ENCODE data around the gene GDF2. TPM values are rescaled to one million over a fixed set of nuclear protein-coding genes. Genes with fewer than 3 reads are reported as not detected.

Gene GDF2
- total RNA-seq, 4 donors from 2014 or later = not detected

- TF ChIP-seq POLR2A (IDR thresholded peaks at IDR 0.05) = no peak
- TF ChIP-seq, protein P1, sequence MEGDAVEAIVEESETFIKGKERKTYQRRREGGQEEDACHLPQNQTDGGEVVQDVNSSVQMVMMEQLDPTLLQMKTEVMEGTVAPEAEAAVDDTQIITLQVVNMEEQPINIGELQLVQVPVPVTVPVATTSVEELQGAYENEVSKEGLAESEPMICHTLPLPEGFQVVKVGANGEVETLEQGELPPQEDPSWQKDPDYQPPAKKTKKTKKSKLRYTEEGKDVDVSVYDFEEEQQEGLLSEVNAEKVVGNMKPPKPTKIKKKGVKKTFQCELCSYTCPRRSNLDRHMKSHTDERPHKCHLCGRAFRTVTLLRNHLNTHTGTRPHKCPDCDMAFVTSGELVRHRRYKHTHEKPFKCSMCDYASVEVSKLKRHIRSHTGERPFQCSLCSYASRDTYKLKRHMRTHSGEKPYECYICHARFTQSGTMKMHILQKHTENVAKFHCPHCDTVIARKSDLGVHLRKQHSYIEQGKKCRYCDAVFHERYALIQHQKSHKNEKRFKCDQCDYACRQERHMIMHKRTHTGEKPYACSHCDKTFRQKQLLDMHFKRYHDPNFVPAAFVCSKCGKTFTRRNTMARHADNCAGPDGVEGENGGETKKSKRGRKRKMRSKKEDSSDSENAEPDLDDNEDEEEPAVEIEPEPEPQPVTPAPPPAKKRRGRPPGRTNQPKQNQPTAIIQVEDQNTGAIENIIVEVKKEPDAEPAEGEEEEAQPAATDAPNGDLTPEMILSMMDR (IDR thresholded peaks at IDR 0.05 in 4 of 5, conservative IDR thresholded peaks at IDR 0.05 in 1 of 5) = no peak
- no peak overlapping the region for H3K4me3 ChIP-seq
- no peaks in the 10 kb centered on the region for H3K27me3 ChIP-seq
- no peaks in the 10 kb centered on the region for H3K36me3 ChIP-seq
- DNase-seq (no peak), ATAC-seq (no peak)
- no peaks in the 10 kb centered on the region for H3K4me1 ChIP-seq
- intact Hi-C loops (cut with DNase I; ENCODE audit: low total_unique reads) = no loop called here
- in situ Hi-C loops (cut with MboI; ENCODE audit: low sequenced_read_pairs in 4 of 4) = no loop called here
- no peak overlapping the region for H3K27ac ChIP-seq
- H3K9me3 ChIP-seq = no peaks in the 10 kb centered on the region
Measured at GRCh38 chr10:47287365-47287802, 34.9 kb upstream of the GDF2 start.

GRCh38 chr10:47287805-47288204 lies 34.4 kb upstream of the GDF2 start:
- ATAC-seq = no peak
- Histone ChIP-seq H3K27me3 (no peaks in the 10 kb centered on the region), H3K27ac (no peak overlapping the region), H3K4me3 (no peak overlapping the region), H3K9me3 (no peaks in the 10 kb centered on the region), H3K36me3 (no peaks in the 10 kb centered on the region), H3K4me1 (no peaks in the 10 kb centered on the region)
- intact Hi-C loops (cut with DNase I; ENCODE audit: low total_unique reads) = no loop called here
- TF ChIP-seq, protein P1 (IDR thresholded peaks at IDR 0.05 in 4 of 5, conservative IDR thresholded peaks at IDR 0.05 in 1 of 5) = no peak
- no peak for TF ChIP-seq POLR2A (IDR thresholded peaks at IDR 0.05)
- no peak for DNase-seq
- in situ Hi-C loops (cut with MboI; ENCODE audit: low sequenced_read_pairs in 4 of 4) = no loop called here

DNA sequence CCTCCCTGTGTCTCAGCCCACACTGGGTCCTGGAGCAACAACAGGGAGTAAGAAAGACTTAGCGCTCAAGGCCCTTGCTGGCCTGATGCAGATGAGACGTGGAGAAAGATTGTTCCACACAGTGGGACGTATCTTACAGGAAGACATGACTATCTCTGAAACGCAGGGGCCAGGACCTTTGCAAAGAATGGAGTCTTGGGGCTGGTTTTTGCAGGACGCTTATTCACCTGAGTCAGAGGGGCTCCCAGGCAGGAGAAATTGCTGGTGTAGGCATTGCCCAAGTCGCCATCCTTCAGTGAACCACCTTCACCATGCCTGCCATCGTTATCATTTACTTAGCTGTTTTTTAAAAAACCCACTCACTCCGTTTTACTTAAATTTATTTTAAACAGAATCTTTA lies 34.0 kb upstream of the GDF2 start:
- intact Hi-C loops (cut with DNase I; ENCODE audit: low total_unique reads) = no loop called here
- in situ Hi-C loops (cut with MboI; ENCODE audit: low sequenced_read_pairs in 4 of 4) = no loop called here
- no peak for TF ChIP-seq POLR2A (IDR thresholded peaks at IDR 0.05)
- TF ChIP-seq, protein P1 (IDR thresholded peaks at IDR 0.05 in 4 of 5, conservative IDR thresholded peaks at IDR 0.05 in 1 of 5) = no peak
- Histone ChIP-seq H3K27ac (no peak overlapping the region), H3K4me1 (no peaks in the 10 kb centered on the region), H3K27me3 (no peaks in the 10 kb centered on the region), H3K36me3 (no peaks in the 10 kb centered on the region), H3K4me3 (no peak overlapping the region), H3K9me3 (no peaks in the 10 kb centered on the region)
- ATAC-seq = no peak
- DNase-seq = no peak

DNA sequence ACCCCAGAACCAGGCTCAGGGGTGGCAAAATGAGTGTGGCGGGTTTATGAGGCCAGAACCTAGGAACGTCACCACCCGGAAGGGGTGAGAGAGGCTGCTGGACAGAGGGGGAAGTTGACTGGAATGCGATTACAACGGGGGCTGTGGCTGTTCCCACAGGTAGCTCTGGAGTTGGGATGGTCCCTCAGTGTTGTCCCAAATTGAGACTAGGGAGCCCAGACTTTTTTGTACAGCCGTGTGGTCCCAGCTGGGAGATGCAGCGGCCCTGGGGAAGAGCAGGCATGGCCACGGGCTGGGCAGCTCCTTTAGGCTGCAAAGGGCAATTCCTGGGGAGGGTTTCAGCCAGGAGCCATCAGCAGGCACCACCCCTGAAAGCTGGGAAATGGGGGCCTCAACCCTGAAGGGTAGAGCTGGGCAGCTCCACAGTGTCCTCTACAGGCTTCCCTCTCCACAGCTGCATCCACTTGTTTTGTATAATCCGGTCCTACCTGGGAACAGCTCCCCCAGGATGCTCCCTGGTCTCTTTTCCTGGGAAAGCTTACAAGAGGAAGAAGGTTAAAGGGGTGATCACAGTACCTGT lies 33.2 kb upstream of the GDF2 start:
- no peak overlapping the region for H3K4me3 ChIP-seq
- DNase-seq (no peak), ATAC-seq (no peak)
- no peaks in the 10 kb centered on the region for H3K4me1 ChIP-seq
- no peaks in the 10 kb centered on the region for H3K9me3 ChIP-seq
- H3K36me3 ChIP-seq = no peaks in the 10 kb centered on the region
- in situ Hi-C loops (cut with MboI; ENCODE audit: low sequenced_read_pairs in 4 of 4) = no loop called here
- no peak for TF ChIP-seq POLR2A (IDR thresholded peaks at IDR 0.05)
- TF ChIP-seq, protein P1 (IDR thresholded peaks at IDR 0.05 in 4 of 5, conservative IDR thresholded peaks at IDR 0.05 in 1 of 5) = no peak
- intact Hi-C loops (cut with DNase I; ENCODE audit: low total_unique reads) = no loop called here
- H3K27me3 ChIP-seq = no peaks in the 10 kb centered on the region
- H3K27ac ChIP-seq = no peak overlapping the region

DNA sequence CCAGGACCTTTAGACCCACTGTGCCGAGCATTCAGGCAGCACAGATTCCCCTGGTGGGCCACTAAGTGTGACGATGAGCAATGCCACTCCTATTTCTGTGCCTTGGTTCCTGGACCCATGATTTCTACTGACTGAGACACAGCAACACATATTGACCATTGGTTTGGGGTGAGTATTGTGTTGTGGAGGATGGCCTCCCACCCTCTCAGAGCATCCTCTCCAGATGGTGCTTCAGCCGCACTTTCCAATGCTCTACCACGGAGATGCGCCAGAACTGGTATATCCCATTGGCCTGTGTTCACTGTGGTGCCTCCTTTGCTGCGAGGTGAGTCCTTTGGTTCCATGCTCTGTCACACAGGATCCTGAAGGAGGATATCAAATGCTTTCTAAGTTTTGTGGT lies 32.3 kb upstream of the GDF2 start:
- H3K4me3 ChIP-seq = no peak overlapping the region
- no peaks in the 10 kb centered on the region for H3K4me1 ChIP-seq
- no peak for TF ChIP-seq POLR2A (IDR thresholded peaks at IDR 0.05)
- TF ChIP-seq, protein P1 (IDR thresholded peaks at IDR 0.05 in 4 of 5, conservative IDR thresholded peaks at IDR 0.05 in 1 of 5) = no peak
- H3K36me3 ChIP-seq = no peaks in the 10 kb centered on the region
- DNase-seq (no peak), ATAC-seq (no peak)
- in situ Hi-C loops (cut with MboI; ENCODE audit: low sequenced_read_pairs in 4 of 4) = no loop called here
- H3K27me3 ChIP-seq = no peaks in the 10 kb centered on the region
- H3K27ac ChIP-seq = no peak overlapping the region
- intact Hi-C loops (cut with DNase I; ENCODE audit: low total_unique reads) = no loop called here
- H3K9me3 ChIP-seq = no peaks in the 10 kb centered on the region
